NCI-H1436 (cell line): ENCODE data around the gene NDUFA5.
"Not testable (repeated sequence)": the region's sequence is repeated elsewhere in the genome, so short reads cannot be mapped to it uniquely, and the experiment has no call there.

ENCODE experiments used
- DNase-seq: peaks from one replicate; lab custom pipeline; 2025; lab: John Stamatoyannopoulos, UW

Gene NDUFA5

GRCh38 chr7:123557016-123557397, 611 bp downstream of the NDUFA5 start:
- no peak for DNase-seq

- DNase-seq = no peak
Observed at GRCh38 chr7:123555484-123555883, 2.1 kb downstream of the NDUFA5 start.

GRCh38 chr7:123553159-123553558, 4.5 kb downstream of the NDUFA5 start:
- no peak for DNase-seq

GRCh38 chr7:123552641-123553040, 5.0 kb downstream of the NDUFA5 start:
- DNase-seq = no peak

- DNase-seq = not testable (repeated sequence)
Observed at GRCh38 chr7:123552134-123552533, 5.5 kb downstream of the NDUFA5 start.

GRCh38 chr7:123548406-123548805, 9.2 kb downstream of the NDUFA5 start:
- no peak for DNase-seq

- no peak for DNase-seq
Observed at GRCh38 chr7:123539871-123540270, 17.7 kb downstream of the NDUFA5 start.

GRCh38 chr7:123538897-123539296, 18.7 kb downstream of the NDUFA5 start:
- no peak for DNase-seq

- DNase-seq = no peak
Observed at GRCh38 chr7:123538189-123538714, 19.4 kb downstream of the NDUFA5 start.

GRCh38 chr7:123537026-123537642, 20.5 kb downstream of the NDUFA5 start:
- DNase-seq = no peak

GRCh38 chr7:123535517-123535916, 22.1 kb downstream of the NDUFA5 start:
- DNase-seq = no peak

GRCh38 chr7:123534383-123535260, 23.0 kb downstream of the NDUFA5 start, which contains the start of gene IQUB:
TSS of gene IQUB (minus strand) at chr7:123534595. CDS start at chr7:123512340, 22,255 bp downstream.
- DNase-seq = peak; percentile 98

GRCh38 chr7:123533929-123534382, 23.7 kb downstream of the NDUFA5 start:
- no peak for DNase-seq

- DNase-seq = no peak
Observed at GRCh38 chr7:123533553-123533917, 24.1 kb downstream of the NDUFA5 start.

GRCh38 chr7:123532788-123533552, 24.6 kb downstream of the NDUFA5 start:
- DNase-seq = not testable (repeated sequence)

GRCh38 chr7:123532343-123532742, 25.3 kb downstream of the NDUFA5 start:
- not testable (repeated sequence) for DNase-seq

- not testable (repeated sequence) for DNase-seq
Observed at GRCh38 chr7:123530035-123530591, 27.5 kb downstream of the NDUFA5 start.

- DNase-seq = no peak
Observed at GRCh38 chr7:123528265-123528664, 29.4 kb downstream of the NDUFA5 start.

- not testable (repeated sequence) for DNase-seq
Observed at GRCh38 chr7:123527712-123528225, 29.8 kb downstream of the NDUFA5 start.

GRCh38 chr7:123526533-123526932, 31.1 kb downstream of the NDUFA5 start:
- not testable (repeated sequence) for DNase-seq

- DNase-seq = no peak
Observed at GRCh38 chr7:123522066-123522465, 35.6 kb downstream of the NDUFA5 start.

GRCh38 chr7:123505221-123505620, 52.4 kb downstream of the NDUFA5 start:
- no peak for DNase-seq
